NCI-H1930 (cell line): ENCODE data around the gene MSLN.

Experiments
- DNase-seq, 2 experiments: peaks; one replicate each; lab custom pipeline; 2025; lab: John Stamatoyannopoulos, UW

The MSLN gene

GRCh38 chr16:759110-759910 is 1.2 kb upstream of the MSLN start:
- DNase-seq = no peak

- DNase-seq = no peak
Measured at GRCh38 chr16:760065-760464, 469 bp upstream of the MSLN start.

GRCh38 chr16:761625-762513 is 1.3 kb downstream of the MSLN start:
- DNase-seq = no peak

GRCh38 chr16:762595-763268 is 2.2 kb downstream of the MSLN start:
- DNase-seq = no peak

- DNase-seq = no peak
Measured at GRCh38 chr16:763369-764183, 3.0 kb downstream of the MSLN start.

DNA sequence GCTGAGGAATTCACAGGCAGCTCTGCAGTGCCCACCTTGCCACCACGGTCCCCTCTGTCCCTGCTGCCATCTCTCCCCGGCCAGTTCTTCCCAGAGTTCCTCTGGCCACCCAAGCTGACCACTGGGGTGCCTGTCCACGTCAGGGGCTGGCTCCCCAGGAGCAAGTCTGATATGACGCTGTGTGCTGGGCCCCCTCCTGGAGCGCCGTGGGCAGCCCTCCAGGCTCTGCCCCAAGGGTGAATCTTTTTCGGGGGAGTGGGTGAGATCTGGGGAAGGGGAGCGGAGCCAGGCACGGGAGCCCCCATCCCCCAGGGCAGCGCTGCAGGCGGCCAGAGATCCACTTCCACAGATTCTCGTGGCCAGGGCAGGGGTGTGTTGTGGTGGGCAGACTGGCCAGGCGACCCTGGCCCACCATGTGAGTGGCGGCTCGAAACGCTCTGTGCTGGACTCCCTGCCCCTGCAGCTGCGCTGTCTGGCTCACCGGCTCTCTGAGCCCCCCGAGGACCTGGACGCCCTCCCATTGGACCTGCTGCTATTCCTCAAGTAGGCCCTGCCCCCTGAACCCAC is 3.7 kb downstream of the MSLN start:
- no peak for DNase-seq

- DNase-seq = no peak
Measured at GRCh38 chr16:764848-765487, 4.4 kb downstream of the MSLN start.

- DNase-seq = no peak
Measured at GRCh38 chr16:765488-765865, 4.9 kb downstream of the MSLN start.

DNA sequence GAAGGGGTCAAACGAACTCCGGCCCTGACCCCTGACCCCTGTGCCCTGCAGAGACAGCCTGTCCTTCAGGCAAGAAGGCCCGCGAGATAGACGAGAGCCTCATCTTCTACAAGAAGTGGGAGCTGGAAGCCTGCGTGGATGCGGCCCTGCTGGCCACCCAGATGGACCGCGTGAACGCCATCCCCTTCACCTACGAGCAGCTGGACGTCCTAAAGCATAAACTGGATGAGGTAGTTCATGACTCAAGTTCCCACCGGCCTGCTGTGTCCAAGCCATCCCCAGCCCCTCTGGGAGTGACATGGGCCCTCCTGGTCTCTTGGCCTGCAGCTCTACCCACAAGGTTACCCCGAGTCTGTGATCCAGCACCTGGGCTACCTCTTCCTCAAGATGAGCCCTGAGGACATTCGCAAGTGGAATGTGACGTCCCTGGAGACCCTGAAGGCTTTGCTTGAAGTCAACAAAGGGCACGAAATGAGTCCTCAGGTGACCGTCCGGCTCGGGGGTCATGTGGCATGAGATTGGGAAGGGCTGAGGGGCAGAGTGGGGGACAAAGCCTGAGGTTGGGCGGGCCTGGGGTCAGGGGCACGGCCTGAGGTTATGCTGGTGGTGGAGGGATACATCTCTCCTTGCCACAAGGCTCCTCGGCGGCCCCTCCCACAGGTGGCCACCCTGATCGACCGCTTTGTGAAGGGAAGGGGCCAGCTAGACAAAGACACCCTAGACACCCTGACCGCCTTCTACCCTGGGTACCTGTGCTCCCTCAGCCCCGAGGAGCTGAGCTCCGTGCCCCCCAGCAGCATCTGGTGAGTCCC is 5.7 kb downstream of the MSLN start:
- DNase-seq = no peak

DNA sequence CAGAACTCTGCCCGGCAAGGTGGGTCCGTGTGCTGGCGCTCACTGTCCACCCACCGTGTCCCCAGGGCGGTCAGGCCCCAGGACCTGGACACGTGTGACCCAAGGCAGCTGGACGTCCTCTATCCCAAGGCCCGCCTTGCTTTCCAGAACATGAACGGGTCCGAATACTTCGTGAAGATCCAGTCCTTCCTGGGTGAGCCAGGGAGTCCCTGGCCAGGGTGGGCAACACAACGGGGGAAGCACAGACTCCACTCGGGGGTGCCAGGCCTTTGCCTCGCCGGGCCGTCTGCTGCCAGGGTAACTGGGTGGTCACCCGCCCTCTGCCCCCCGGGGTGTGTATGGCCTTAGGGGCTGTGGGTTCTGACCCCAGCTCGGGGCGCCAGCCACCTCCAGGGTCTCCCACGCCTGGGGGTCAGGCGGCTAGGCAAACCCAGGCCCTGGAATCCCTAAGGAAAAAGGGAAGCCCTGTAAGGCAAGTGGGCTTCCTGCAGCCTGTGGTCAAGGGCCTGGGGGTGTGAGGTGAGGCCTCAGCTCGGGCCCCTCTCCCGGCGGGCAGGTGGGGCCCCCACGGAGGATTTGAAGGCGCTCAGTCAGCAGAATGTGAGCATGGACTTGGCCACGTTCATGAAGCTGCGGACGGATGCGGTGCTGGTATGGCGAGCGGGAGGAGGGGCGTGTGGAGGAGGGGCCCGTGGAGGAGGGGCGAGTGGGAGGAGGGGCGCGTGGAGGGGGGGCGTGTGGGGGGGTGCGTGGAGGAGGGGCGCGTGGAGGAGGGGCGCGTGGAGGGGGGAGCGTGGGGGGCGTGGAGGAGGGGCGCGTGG is 6.5 kb downstream of the MSLN start:
- DNase-seq = no peak

DNA sequence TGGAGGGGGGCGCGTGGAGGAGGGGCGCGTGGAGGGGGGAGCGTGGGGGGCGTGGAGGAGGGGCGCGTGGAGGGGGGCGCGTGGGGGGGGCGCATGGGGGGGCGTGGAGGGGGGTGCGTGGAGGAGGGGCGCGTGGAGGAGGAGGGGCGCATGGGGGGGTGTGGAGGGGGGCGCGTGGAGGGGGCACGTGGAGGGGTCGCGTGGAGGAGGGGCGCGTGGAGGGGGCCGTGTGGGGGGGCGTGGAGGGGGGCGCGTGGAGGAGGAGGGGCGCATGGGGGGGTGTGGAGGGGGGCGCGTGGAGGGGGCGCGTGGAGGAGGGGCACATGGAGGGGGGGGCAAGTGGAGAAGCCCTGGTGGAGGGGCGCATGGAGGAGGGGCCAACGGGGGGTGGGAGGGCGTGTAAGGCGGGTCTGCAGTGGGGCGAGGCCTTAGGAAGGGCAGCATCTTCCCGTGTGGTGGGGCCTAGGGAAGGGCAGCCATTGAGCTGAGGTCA is 7.3 kb downstream of the MSLN start:
- no peak for DNase-seq

DNA sequence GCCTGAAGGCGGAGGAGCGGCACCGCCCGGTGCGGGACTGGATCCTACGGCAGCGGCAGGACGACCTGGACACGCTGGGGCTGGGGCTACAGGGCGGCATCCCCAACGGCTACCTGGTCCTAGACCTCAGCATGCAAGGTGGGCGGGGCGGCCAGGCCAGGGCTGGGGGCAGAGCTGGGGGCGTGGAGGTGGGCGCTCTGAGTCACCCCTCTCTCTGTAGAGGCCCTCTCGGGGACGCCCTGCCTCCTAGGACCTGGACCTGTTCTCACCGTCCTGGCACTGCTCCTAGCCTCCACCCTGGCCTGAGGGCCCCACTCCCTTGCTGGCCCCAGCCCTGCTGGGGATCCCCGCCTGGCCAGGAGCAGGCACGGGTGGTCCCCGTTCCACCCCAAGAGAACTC is 7.9 kb downstream of the MSLN start:
- DNase-seq = no peak

- no peak for DNase-seq
Measured at GRCh38 chr16:769184-769784, 8.8 kb downstream of the MSLN start.

- DNase-seq = no peak
Measured at GRCh38 chr16:769934-770333, 9.4 kb downstream of the MSLN start.

- DNase-seq = no peak
Measured at GRCh38 chr16:770411-770810, 9.9 kb downstream of the MSLN start.

GRCh38 chr16:772959-773358 is 12.4 kb downstream of the MSLN start:
- DNase-seq = no peak

- no peak for DNase-seq
Measured at GRCh38 chr16:774086-775001, 13.8 kb downstream of the MSLN start.
